MM.1S (cell line): Measurements from ENCODE around the gene PPP1R1C.
"Not testable (repeated sequence)": the region's sequence is repeated elsewhere in the genome, so short reads cannot be mapped to it uniquely, and the experiment has no call there.

ENCODE experiments used
- CTCF ChIP-seq: fragments of 300-600 bp; sonication (generic); IDR thresholded peaks from 2 replicates; pipeline ENCODE4 v1.5.1; 2016; ENCODE audit warnings: antibody characterized with exemption, low read length, mixed read lengths
- EZH2 ChIP-seq: fragments of 300-600 bp; sonication (generic); optimal IDR thresholded peaks from 2 replicates; pipeline ENCODE3; 2017; ENCODE audit warnings: low read depth, mild to moderate bottlenecking, antibody characterized with exemption, low read length, mixed read lengths
- EZH2phosphoT487 ChIP-seq: fragments of 300-600 bp; sonication (generic); IDR thresholded peaks from 2 replicates; pipeline ENCODE4 v1.6.1; 2018; ENCODE audit warnings: antibody characterized with exemption, low read length

GRCh38 chr2:181961167-181961566 lies 24.5 kb upstream of the PPP1R1C start:
- not testable (repeated sequence) for TF ChIP-seq CTCF, EZH2, EZH2phosphoT487
